ENCODE results near the gene LEKR1.

The LEKR1 gene

DNA sequence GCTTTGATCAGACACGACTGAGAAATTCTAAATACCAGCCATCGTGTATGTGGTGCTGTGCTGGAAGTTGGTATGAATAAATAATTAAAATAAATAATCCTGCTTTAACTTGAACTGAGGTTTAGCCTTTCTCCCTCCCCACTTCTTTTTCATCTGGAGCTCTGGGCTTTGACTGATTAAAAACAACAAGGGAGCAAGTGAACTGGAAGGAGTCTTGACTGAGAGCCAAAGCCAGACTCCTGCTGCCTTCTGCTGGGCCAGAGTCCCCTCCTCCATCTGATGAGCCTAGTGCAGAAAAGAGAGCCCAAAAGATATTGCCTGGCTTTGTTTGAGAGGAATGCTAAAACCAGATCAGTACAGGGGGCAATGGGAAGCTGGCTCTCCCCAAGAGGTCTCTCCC, 237.8 kb downstream of the LEKR1 start:
- no peak for DNase-seq (ENCODE audit: extremely low spot score)
- TF ChIP-seq HDGF (IDR thresholded peaks at IDR 0.05; ENCODE audit: borderline replicate concordance) = no peak
- no peak for TF ChIP-seq FOXA1 (IDR thresholded peaks at IDR 0.05)
- TF ChIP-seq ELF4 (IDR thresholded peaks at IDR 0.05) = no peak
- no peak for TF ChIP-seq ZNF384 (IDR thresholded peaks at IDR 0.05)
- no peak for TF ChIP-seq NFRKB (IDR thresholded peaks at IDR 0.05)
- no peak for TF ChIP-seq SUZ12 (IDR thresholded peaks at IDR 0.05)
- no peak for TF ChIP-seq BHLHE40 (IDR thresholded peaks at IDR 0.05; ENCODE audit: borderline replicate concordance)
- TF ChIP-seq FOXK2 (IDR thresholded peaks at IDR 0.05) = no peak
- no peak for TF ChIP-seq L3MBTL2 (conservative IDR thresholded peaks at IDR 0.05)
- TF ChIP-seq ARNT (IDR thresholded peaks at IDR 0.05) = no peak
- no peak for TF ChIP-seq LEF1 (IDR thresholded peaks at IDR 0.05; ENCODE audit: borderline replicate concordance)
- no peak for TF ChIP-seq SP1 (IDR thresholded peaks at IDR 0.05)
- ChIA-PET POLR2A (no interaction called here), CTCF (no interaction called here)

GRCh38 chr3:157064402-157064801, 238.2 kb downstream of the LEKR1 start:
- TF ChIP-seq SUZ12 (IDR thresholded peaks at IDR 0.05) (no peak), HDGF (IDR thresholded peaks at IDR 0.05; ENCODE audit: borderline replicate concordance) (no peak), ARNT (IDR thresholded peaks at IDR 0.05) (no peak), SP1 (IDR thresholded peaks at IDR 0.05) (no peak), FOXA1 (IDR thresholded peaks at IDR 0.05) (no peak), BHLHE40 (IDR thresholded peaks at IDR 0.05; ENCODE audit: borderline replicate concordance) (no peak), FOXK2 (IDR thresholded peaks at IDR 0.05) (no peak), ZNF384 (IDR thresholded peaks at IDR 0.05) (no peak), ELF4 (IDR thresholded peaks at IDR 0.05) (no peak), NFRKB (IDR thresholded peaks at IDR 0.05) (no peak), CTBP1 (IDR thresholded peaks at IDR 0.05; ENCODE audit: borderline replicate concordance) (no peak), LEF1 (IDR thresholded peaks at IDR 0.05; ENCODE audit: borderline replicate concordance) (no peak), L3MBTL2 (conservative IDR thresholded peaks at IDR 0.05) (no peak), TARDBP (IDR thresholded peaks at IDR 0.05) (no peak), FOXM1 (IDR thresholded peaks at IDR 0.05; ENCODE audit: borderline replicate concordance) (no peak)
- TF ChIP-seq, protein P1, sequence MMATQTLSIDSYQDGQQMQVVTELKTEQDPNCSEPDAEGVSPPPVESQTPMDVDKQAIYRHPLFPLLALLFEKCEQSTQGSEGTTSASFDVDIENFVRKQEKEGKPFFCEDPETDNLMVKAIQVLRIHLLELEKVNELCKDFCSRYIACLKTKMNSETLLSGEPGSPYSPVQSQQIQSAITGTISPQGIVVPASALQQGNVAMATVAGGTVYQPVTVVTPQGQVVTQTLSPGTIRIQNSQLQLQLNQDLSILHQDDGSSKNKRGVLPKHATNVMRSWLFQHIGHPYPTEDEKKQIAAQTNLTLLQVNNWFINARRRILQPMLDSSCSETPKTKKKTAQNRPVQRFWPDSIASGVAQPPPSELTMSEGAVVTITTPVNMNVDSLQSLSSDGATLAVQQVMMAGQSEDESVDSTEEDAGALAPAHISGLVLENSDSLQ (IDR thresholded peaks at IDR 0.05) = no peak
- POLR2A ChIA-PET = no interaction called here
- DNase-seq (ENCODE audit: extremely low spot score) = no peak
- CTCF ChIA-PET = no interaction called here

- CTCF ChIA-PET = no interaction called here
- POLR2A ChIA-PET = no interaction called here
- TF ChIP-seq SUZ12 (IDR thresholded peaks at IDR 0.05) = no peak
- TF ChIP-seq FOXM1 (IDR thresholded peaks at IDR 0.05; ENCODE audit: borderline replicate concordance) = no peak
- no peak for DNase-seq (ENCODE audit: extremely low spot score)
Observed at GRCh38 chr3:157065201-157065600, 239.0 kb downstream of the LEKR1 start.

DNA sequence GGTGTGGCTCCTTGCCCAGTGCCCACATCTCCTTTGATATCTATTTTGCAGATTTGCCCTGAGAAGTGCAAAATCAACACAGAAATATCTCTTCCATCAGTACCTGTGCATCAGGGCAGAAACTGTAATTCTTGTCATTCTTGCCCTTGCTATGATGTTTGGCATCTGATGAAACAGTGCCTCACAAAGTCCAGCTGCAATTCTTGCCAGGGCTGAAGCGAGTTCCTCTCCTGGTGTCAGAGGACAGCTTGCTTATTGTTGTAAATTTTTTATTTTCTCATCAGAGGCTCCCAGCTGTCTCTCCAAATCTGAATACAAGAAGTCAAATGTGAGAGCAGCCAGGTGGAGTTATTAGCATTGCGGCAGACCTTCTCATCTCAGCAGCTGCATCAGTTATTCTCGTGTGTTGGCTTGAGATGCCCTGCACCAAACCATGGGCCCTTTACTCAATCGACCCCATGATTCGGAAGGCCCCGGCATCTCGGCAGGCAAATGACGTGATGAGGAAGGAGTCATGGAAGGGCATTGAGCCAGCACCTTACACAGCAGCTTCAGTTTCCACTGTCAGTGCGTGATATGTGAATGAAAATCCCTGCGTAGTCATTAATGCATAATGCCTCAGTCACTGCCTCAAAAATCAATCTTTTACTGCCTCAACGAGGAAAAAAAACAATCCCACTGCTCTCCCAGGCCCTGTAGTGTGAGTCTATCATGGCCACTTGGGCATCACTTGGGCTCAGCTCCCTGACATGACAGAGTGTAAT, 240.4 kb downstream of the LEKR1 start:
- ChIA-PET CTCF (interaction anchor here (0.6 kb wide), 1 partner anchor 40 kb away, joined by 3 read pairs; no protein-coding TSS in a partner anchor), POLR2A (interaction anchor here (0.5 kb wide), 1 partner anchor 59 kb away, joined by 4 read pairs; no protein-coding TSS in a partner anchor)
- DNase-seq (ENCODE audit: extremely low spot score) = no peak
- no peak for TF ChIP-seq ZNF384 (IDR thresholded peaks at IDR 0.05)
- TF ChIP-seq NFRKB (IDR thresholded peaks at IDR 0.05) = no peak
- no peak for TF ChIP-seq ARNT (IDR thresholded peaks at IDR 0.05)
- no peak for TF ChIP-seq LEF1 (IDR thresholded peaks at IDR 0.05; ENCODE audit: borderline replicate concordance)
- TF ChIP-seq FOXM1 (IDR thresholded peaks at IDR 0.05; ENCODE audit: borderline replicate concordance) = no peak
- TF ChIP-seq SUZ12 (IDR thresholded peaks at IDR 0.05) = no peak
- no peak for TF ChIP-seq HDGF (IDR thresholded peaks at IDR 0.05; ENCODE audit: borderline replicate concordance)
- TF ChIP-seq SP1 (IDR thresholded peaks at IDR 0.05) = no peak
- TF ChIP-seq TARDBP (IDR thresholded peaks at IDR 0.05) = no peak
- no peak for TF ChIP-seq FOXK2 (IDR thresholded peaks at IDR 0.05)
- TF ChIP-seq ELF4 (IDR thresholded peaks at IDR 0.05) = no peak
- TF ChIP-seq L3MBTL2 (conservative IDR thresholded peaks at IDR 0.05) = no peak

- TF ChIP-seq FOXK2 (IDR thresholded peaks at IDR 0.05) (no peak), L3MBTL2 (conservative IDR thresholded peaks at IDR 0.05) (no peak), NFRKB (IDR thresholded peaks at IDR 0.05) (no peak), FOXA1 (IDR thresholded peaks at IDR 0.05) (no peak), ARNT (IDR thresholded peaks at IDR 0.05) (no peak), CTBP1 (IDR thresholded peaks at IDR 0.05; ENCODE audit: borderline replicate concordance) (no peak), SP1 (IDR thresholded peaks at IDR 0.05) (no peak), LEF1 (IDR thresholded peaks at IDR 0.05; ENCODE audit: borderline replicate concordance) (no peak), TARDBP (IDR thresholded peaks at IDR 0.05) (no peak), HDGF (IDR thresholded peaks at IDR 0.05; ENCODE audit: borderline replicate concordance) (no peak), ZNF384 (IDR thresholded peaks at IDR 0.05) (no peak), FOXM1 (IDR thresholded peaks at IDR 0.05; ENCODE audit: borderline replicate concordance) (no peak)
- CTCF ChIA-PET = interaction anchor here (0.6 kb wide), 1 partner anchor 41 kb away, joined by 3 read pairs; no protein-coding TSS in a partner anchor
- DNase-seq (ENCODE audit: extremely low spot score) = no peak
- POLR2A ChIA-PET = no interaction called here
Observed at GRCh38 chr3:157067114-157067513, 241.0 kb downstream of the LEKR1 start.

DNA sequence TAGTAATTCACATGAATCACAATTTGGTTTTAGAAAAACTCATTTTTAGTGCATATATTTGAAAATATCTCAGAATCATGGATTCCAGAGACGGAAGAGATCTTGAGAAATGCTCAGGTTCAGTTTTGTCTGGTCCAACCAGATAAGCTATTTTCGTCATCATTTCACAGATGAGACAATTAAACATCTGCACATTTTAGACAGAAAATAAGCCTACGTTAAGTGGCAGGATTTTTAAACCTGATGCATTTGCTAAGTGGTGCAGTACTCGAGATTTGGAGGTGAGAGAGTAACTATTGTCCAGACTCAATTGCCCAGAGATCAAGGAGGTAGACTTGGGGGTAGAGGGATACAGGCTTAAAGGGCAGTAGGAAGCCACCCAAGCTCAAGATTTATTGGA, 243.3 kb downstream of the LEKR1 start:
- CTCF ChIA-PET = no interaction called here
- no peak for TF ChIP-seq FOXK2 (IDR thresholded peaks at IDR 0.05)
- TF ChIP-seq NFRKB (IDR thresholded peaks at IDR 0.05) = no peak
- no peak for TF ChIP-seq CTBP1 (IDR thresholded peaks at IDR 0.05; ENCODE audit: borderline replicate concordance)
- TF ChIP-seq TARDBP (IDR thresholded peaks at IDR 0.05) = no peak
- no peak for TF ChIP-seq L3MBTL2 (conservative IDR thresholded peaks at IDR 0.05)
- DNase-seq (ENCODE audit: extremely low spot score) = no peak
- POLR2A ChIA-PET = no interaction called here

DNA sequence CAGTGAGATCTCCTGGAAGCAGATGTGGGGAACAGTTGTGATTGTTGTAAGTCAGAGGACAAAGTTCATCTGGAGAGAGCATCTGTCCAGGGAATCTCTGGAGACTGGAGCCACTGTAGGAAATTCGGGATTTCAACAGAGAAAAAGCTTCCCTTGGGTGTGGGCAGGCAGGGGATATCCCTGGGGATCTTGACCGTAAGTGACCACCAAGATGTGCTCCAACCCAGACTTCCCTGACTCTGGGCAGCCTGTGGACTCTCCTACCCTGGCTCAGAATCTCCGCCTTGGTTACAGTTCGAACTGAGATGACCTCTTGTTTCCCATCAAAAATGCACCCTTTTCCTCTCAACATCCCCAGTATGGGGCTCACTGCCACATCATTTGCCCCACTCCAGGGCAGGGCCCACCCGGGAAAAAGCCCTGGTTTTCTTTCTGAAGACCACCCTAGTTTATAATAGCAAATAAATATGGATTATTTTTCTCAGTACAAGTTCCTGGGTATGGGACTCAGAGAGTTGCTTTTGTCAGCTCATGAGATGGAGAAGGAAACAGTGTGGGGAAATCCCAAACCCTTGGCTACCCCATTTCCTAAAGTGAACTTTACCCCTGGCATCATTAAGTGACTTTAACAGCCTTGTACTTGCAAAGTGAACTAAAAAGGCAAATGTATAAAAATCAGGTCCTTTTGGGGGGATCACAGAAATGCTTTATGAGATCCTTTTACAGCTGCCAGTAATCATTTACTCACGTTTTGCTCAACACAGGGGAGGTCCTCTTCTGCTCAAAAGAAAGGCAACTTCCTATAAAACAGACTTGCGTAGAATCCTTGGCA, 243.9 kb downstream of the LEKR1 start:
- POLR2A ChIA-PET = no interaction called here
- TF ChIP-seq TARDBP (IDR thresholded peaks at IDR 0.05) = no peak
- TF ChIP-seq FOXA1 (IDR thresholded peaks at IDR 0.05) = no peak
- TF ChIP-seq FOXM1 (IDR thresholded peaks at IDR 0.05; ENCODE audit: borderline replicate concordance) = no peak
- no peak for TF ChIP-seq NFRKB (IDR thresholded peaks at IDR 0.05)
- no peak for TF ChIP-seq SUZ12 (IDR thresholded peaks at IDR 0.05)
- no peak for TF ChIP-seq ARNT (IDR thresholded peaks at IDR 0.05)
- no peak for TF ChIP-seq CTBP1 (IDR thresholded peaks at IDR 0.05; ENCODE audit: borderline replicate concordance)
- TF ChIP-seq FOXK2 (IDR thresholded peaks at IDR 0.05) = no peak
- no peak for TF ChIP-seq BHLHE40 (IDR thresholded peaks at IDR 0.05; ENCODE audit: borderline replicate concordance)
- no peak for TF ChIP-seq L3MBTL2 (conservative IDR thresholded peaks at IDR 0.05)
- no peak for TF ChIP-seq SP1 (IDR thresholded peaks at IDR 0.05)
- no peak for TF ChIP-seq ZNF384 (IDR thresholded peaks at IDR 0.05)
- no peak for TF ChIP-seq LEF1 (IDR thresholded peaks at IDR 0.05; ENCODE audit: borderline replicate concordance)
- CTCF ChIA-PET = no interaction called here
- DNase-seq (ENCODE audit: extremely low spot score) = no peak

All from HEK293T (cell line).